HepG2 (cell line): ENCODE results near the gene C9orf50. TPM values are rescaled to one million over a fixed set of nuclear protein-coding genes. Genes with fewer than 3 reads are reported as not detected.

Experiments used
- ATM ChIP-seq: fragments of 450-650 bp; IDR thresholded peaks from 2 replicates; pipeline ENCODE4 v1.7.1; 2017; ENCODE audit warnings: mild to moderate bottlenecking, borderline replicate concordance
- HMG20B ChIP-seq: conservative IDR thresholded peaks from 2 replicates; pipeline ENCODE4 v1.6.1; 2016; ENCODE audit warnings: missing genetic modification reagents, missing compliant biosample characterization
- JARID2 ChIP-seq: sonication (generic); formaldehyde crosslinking; IDR thresholded peaks from 2 replicates; pipeline ENCODE4 v1.8.1; 2023; ENCODE audit warnings: missing genetic modification reagents, inconsistent platforms; ENCODE audit not compliant: insufficient replicate concordance
- KLF13 ChIP-seq: sonication (generic); formaldehyde crosslinking; IDR thresholded peaks from 2 replicates; pipeline ENCODE4 v1.4.0; 2020; ENCODE audit warnings: mild to moderate bottlenecking, missing genetic modification reagents
- NCOA2 ChIP-seq: sonication (generic); formaldehyde crosslinking; IDR thresholded peaks from 2 replicates; pipeline ENCODE4 v1.8.0; 2022; ENCODE audit warnings: inconsistent platforms
- POLR2G ChIP-seq: fragments of 200-400 bp; formaldehyde crosslinking; IDR thresholded peaks from 2 replicates; pipeline ENCODE4 v1.6.1; 2018; ENCODE audit warnings: mild to moderate bottlenecking, low read depth, low read length, moderate library complexity
- SPEN ChIP-seq: sonication (generic); formaldehyde crosslinking; IDR thresholded peaks from 2 replicates; pipeline ENCODE4 v1.5.1; 2020; ENCODE audit warnings: low read depth, mild to moderate bottlenecking, missing genetic modification reagents
- TBL1XR1 ChIP-seq: fragments of 150-350 bp; IDR thresholded peaks from 2 replicates; pipeline ENCODE4 v1.6.1; 2014; ENCODE audit warnings: borderline replicate concordance, low read length; ENCODE audit not compliant: partially characterized antibody
- ZFP37 ChIP-seq: sonication (generic); formaldehyde crosslinking; IDR thresholded peaks from 2 replicates; pipeline ENCODE4 v1.4.0; 2020; ENCODE audit warnings: missing genetic modification reagents, borderline replicate concordance
- ZFP90 ChIP-seq: sonication (generic); formaldehyde crosslinking; IDR thresholded peaks from 2 replicates; pipeline ENCODE4 v1.8.0; 2022; ENCODE audit warnings: missing genetic modification reagents, mild to moderate bottlenecking, inconsistent platforms, borderline replicate concordance
- ZMYM3 ChIP-seq: sonication (generic); formaldehyde crosslinking; IDR thresholded peaks from 2 replicates; pipeline ENCODE4 v1.5.1; 2020; ENCODE audit warnings: mild to moderate bottlenecking, missing genetic modification reagents
- ZNF274 ChIP-seq: sonication (generic); formaldehyde crosslinking; IDR thresholded peaks from 2 replicates; pipeline ENCODE4 v1.5.1; 2020; ENCODE audit warnings: mild to moderate bottlenecking, missing genetic modification reagents
- ZNF333 ChIP-seq: sonication (generic); formaldehyde crosslinking; IDR thresholded peaks from 2 replicates; pipeline ENCODE4 v1.4.0; 2020; ENCODE audit warnings: mild to moderate bottlenecking, missing genetic modification reagents, borderline replicate concordance
- ZNF484 ChIP-seq: sonication (generic); formaldehyde crosslinking; IDR thresholded peaks from 2 replicates; pipeline ENCODE4 v1.5.1; 2020; ENCODE audit warnings: mild to moderate bottlenecking, low read depth, missing genetic modification reagents, borderline replicate concordance
- ZSCAN9 ChIP-seq: IDR thresholded peaks from 2 replicates; pipeline ENCODE4 v1.6.1; 2016; ENCODE audit warnings: borderline replicate concordance
- polyA plus RNA-seq, 8 experiments: library from polyadenylated mRNA; depleted of rRNA in 3 of 8; stranded (reverse) in 7 of 8; unstranded in 1 of 8; fragments of >200 nt; fragmentation: Illumina TruSeq in 4 of 8; extraction: Trizol in 4 of 8; gene quantifications; 2 replicates each; pipeline versions ENCODE4 v1.2.1 to v1.2.3, GENCODE V29; 2011 to 2016; ENCODE audit warnings: low read depth in 4 of 8, missing spikeins in 1 of 8, mixed read lengths in 1 of 8; ENCODE audit not compliant: insufficient read depth in 1 of 8
- total RNA-seq, 5 experiments: library from RNA; depleted of rRNA; stranded (reverse); fragments of >200 nt; fragmentation: Illumina TruSeq; extraction: Trizol; gene quantifications; 2 replicates each; pipeline ENCODE4 v1.2.3, GENCODE V29; 2016; ENCODE audit warnings: low read depth in 1 of 5
- TF ChIP-seq, protein P1 (sequence below): sonication (generic); formaldehyde crosslinking; IDR thresholded peaks from 2 replicates; pipeline ENCODE4 v1.4.0; 2020; ENCODE audit warnings: missing genetic modification reagents
- TF ChIP-seq, protein P2 (sequence below): sonication (generic); formaldehyde crosslinking; conservative IDR thresholded peaks from 2 replicates; pipeline ENCODE4 v1.4.0; 2020; ENCODE audit warnings: missing genetic modification reagents
- TF ChIP-seq, protein P3 (sequence below): sonication (generic); formaldehyde crosslinking; IDR thresholded peaks from 2 replicates; pipeline ENCODE4 v1.5.0; 2020; ENCODE audit warnings: mild to moderate bottlenecking, missing genetic modification reagents
- TF ChIP-seq, protein P4 (sequence below): sonication (generic); formaldehyde crosslinking; IDR thresholded peaks from 2 replicates; pipeline ENCODE4 v1.5.1; 2020; ENCODE audit warnings: missing genetic modification reagents, mild to moderate bottlenecking, borderline replicate concordance
- TF ChIP-seq, protein P5 (sequence below): sonication (generic); formaldehyde crosslinking; IDR thresholded peaks from 2 replicates; pipeline ENCODE4 v1.5.1; 2020; ENCODE audit warnings: missing genetic modification reagents, mild to moderate bottlenecking, borderline replicate concordance

The C9orf50 gene
- total and polyA plus RNA-seq, 2 of the 13 experiments (the other 11 are each of a cell fraction or from before 2014, with no cell fraction given): not detected

DNA sequence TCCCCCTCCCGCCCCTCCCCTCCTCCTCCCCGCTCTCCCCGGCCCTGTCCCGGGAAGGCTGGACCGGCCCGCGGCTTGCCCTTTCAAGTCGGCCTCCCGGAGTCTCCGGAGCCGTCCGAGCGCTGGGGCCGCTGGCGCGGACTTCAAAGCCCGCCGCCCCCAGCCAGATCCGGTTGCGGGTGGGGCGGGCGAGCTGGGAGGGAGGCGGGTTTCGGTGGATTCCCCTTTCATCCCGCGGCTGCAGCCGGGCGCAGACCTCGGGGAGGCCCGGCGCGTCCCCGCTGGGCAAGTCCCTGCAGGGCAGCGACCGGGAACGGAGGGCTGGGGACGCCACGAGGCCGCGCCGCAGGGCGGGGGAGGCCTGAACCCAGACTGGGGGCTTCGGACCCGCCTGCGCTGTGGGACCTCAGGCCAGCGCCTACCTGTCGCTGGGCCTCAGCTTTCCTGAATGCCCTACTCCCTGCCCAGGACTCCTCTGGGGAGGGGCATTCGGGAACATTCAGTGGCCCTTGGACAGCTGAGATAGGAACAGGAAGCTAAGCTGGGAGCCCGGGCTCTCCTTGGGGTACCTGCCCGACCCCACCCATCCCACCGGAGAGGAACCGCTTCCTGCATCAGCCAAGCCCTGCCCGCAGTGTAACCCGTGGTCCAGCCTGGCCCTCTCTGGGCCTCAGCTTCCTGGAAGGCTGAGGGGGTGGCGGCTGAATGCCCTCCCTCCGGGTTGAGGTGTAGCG is 23.4 kb downstream of the C9orf50 start (continued):
- TF ChIP-seq, protein P1, sequence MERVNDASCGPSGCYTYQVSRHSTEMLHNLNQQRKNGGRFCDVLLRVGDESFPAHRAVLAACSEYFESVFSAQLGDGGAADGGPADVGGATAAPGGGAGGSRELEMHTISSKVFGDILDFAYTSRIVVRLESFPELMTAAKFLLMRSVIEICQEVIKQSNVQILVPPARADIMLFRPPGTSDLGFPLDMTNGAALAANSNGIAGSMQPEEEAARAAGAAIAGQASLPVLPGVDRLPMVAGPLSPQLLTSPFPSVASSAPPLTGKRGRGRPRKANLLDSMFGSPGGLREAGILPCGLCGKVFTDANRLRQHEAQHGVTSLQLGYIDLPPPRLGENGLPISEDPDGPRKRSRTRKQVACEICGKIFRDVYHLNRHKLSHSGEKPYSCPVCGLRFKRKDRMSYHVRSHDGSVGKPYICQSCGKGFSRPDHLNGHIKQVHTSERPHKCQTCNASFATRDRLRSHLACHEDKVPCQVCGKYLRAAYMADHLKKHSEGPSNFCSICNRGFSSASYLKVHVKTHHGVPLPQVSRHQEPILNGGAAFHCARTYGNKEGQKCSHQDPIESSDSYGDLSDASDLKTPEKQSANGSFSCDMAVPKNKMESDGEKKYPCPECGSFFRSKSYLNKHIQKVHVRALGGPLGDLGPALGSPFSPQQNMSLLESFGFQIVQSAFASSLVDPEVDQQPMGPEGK: peak; percentile 98
- TF ChIP-seq ZNF484 (CRISPR knock-in tag): no peak
- TF ChIP-seq KLF13 (CRISPR knock-in tag): 0 out of 2 replicates have a peak, but pooled peaks have one; percentile 8
- TF ChIP-seq ATM: no peak
- TF ChIP-seq, protein P2, sequence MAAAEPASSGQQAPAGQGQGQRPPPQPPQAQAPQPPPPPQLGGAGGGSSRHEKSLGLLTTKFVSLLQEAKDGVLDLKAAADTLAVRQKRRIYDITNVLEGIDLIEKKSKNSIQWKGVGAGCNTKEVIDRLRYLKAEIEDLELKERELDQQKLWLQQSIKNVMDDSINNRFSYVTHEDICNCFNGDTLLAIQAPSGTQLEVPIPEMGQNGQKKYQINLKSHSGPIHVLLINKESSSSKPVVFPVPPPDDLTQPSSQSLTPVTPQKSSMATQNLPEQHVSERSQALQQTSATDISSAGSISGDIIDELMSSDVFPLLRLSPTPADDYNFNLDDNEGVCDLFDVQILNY (CRISPR knock-in tag): peak; percentile 47; the same call in 1 of the 2 replicates
- peak; percentile 11 for TF ChIP-seq TBL1XR1
- TF ChIP-seq ZNF333: 0 out of 2 replicates have a peak, but pooled peaks have one; percentile 47
- TF ChIP-seq HMG20B: peak; percentile 85; the same call in 1 of the 2 replicates
- TF ChIP-seq ZFP37 (CRISPR knock-in tag): no peak
- TF ChIP-seq, protein P3, sequence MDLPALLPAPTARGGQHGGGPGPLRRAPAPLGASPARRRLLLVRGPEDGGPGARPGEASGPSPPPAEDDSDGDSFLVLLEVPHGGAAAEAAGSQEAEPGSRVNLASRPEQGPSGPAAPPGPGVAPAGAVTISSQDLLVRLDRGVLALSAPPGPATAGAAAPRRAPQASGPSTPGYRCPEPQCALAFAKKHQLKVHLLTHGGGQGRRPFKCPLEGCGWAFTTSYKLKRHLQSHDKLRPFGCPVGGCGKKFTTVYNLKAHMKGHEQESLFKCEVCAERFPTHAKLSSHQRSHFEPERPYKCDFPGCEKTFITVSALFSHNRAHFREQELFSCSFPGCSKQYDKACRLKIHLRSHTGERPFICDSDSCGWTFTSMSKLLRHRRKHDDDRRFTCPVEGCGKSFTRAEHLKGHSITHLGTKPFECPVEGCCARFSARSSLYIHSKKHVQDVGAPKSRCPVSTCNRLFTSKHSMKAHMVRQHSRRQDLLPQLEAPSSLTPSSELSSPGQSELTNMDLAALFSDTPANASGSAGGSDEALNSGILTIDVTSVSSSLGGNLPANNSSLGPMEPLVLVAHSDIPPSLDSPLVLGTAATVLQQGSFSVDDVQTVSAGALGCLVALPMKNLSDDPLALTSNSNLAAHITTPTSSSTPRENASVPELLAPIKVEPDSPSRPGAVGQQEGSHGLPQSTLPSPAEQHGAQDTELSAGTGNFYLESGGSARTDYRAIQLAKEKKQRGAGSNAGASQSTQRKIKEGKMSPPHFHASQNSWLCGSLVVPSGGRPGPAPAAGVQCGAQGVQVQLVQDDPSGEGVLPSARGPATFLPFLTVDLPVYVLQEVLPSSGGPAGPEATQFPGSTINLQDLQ (CRISPR knock-in tag): 0 out of 2 replicates have a peak, but pooled peaks have one; percentile 75
- TF ChIP-seq, protein P4, sequence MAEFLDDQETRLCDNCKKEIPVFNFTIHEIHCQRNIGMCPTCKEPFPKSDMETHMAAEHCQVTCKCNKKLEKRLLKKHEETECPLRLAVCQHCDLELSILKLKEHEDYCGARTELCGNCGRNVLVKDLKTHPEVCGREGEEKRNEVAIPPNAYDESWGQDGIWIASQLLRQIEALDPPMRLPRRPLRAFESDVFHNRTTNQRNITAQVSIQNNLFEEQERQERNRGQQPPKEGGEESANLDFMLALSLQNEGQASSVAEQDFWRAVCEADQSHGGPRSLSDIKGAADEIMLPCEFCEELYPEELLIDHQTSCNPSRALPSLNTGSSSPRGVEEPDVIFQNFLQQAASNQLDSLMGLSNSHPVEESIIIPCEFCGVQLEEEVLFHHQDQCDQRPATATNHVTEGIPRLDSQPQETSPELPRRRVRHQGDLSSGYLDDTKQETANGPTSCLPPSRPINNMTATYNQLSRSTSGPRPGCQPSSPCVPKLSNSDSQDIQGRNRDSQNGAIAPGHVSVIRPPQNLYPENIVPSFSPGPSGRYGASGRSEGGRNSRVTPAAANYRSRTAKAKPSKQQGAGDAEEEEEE (CRISPR knock-in tag): no peak
- TF ChIP-seq ZNF274 (CRISPR knock-in tag): peak; percentile 18; the same call in 1 of the 2 replicates
- no peak for TF ChIP-seq JARID2 (CRISPR knock-in tag)
- peak; percentile 66; the same call in 1 of the 2 replicates for TF ChIP-seq SPEN (CRISPR knock-in tag)
- TF ChIP-seq ZMYM3 (CRISPR knock-in tag): peak; percentile 60; the same call in 1 of the 2 replicates
- TF ChIP-seq POLR2G: peak; percentile 68
- TF ChIP-seq, protein P5, sequence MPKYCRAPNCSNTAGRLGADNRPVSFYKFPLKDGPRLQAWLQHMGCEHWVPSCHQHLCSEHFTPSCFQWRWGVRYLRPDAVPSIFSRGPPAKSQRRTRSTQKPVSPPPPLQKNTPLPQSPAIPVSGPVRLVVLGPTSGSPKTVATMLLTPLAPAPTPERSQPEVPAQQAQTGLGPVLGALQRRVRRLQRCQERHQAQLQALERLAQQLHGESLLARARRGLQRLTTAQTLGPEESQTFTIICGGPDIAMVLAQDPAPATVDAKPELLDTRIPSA (CRISPR knock-in tag): 0 out of 2 replicates have a peak, but pooled peaks have one; percentile 56
- peak; percentile 67; the same call in 1 of the 2 replicates for TF ChIP-seq ZFP90 (CRISPR knock-in tag)
- TF ChIP-seq ZSCAN9 (CRISPR knock-in tag): 0 out of 2 replicates have a peak, but pooled peaks have one; percentile 44
- peak; percentile 92 for TF ChIP-seq NCOA2 (CRISPR knock-in tag)
